Stimulated activated CD4-positive, alpha-beta T cell treated with anti-CD3 and anti-CD28 coated beads, Interleukin-12 subunit alpha, Interleukin-12 subunit beta, amount 100 ng/mL, for 48 hours (primary cell): Measurements from ENCODE around the gene SFMBT2.
"Not testable (repeated sequence)": the region's sequence is repeated elsewhere in the genome, so short reads cannot be mapped to it uniquely, and the experiment has no call there.

ENCODE experiments used
- DNase-seq, 3 donors: peaks; one replicate each; pipeline ENCODE4 v3.0.0-alpha.2; 2020; ENCODE audit warnings: low read depth in 2 of 3, low spot score in 1 of 3

Gene SFMBT2

GRCh38 chr10:7302392-7302906 is 108.4 kb downstream of the SFMBT2 start:
- DNase-seq: no peak

GRCh38 chr10:7301006-7301778 is 109.6 kb downstream of the SFMBT2 start:
- no peak for DNase-seq

- no peak for DNase-seq
Measured at GRCh38 chr10:7300384-7300971, 110.4 kb downstream of the SFMBT2 start.

- not testable (repeated sequence) for DNase-seq
Measured at GRCh38 chr10:7299601-7300325, 111.1 kb downstream of the SFMBT2 start.

- no peak for DNase-seq
Measured at GRCh38 chr10:7298495-7298894, 112.3 kb downstream of the SFMBT2 start.

GRCh38 chr10:7297094-7297493 is 113.7 kb downstream of the SFMBT2 start:
- no peak for DNase-seq

- DNase-seq: no peak
Measured at GRCh38 chr10:7296648-7297047, 114.2 kb downstream of the SFMBT2 start.

- DNase-seq: no peak
Measured at GRCh38 chr10:7296076-7296475, 114.8 kb downstream of the SFMBT2 start.

GRCh38 chr10:7293378-7293920 is 117.4 kb downstream of the SFMBT2 start:
- no peak for DNase-seq

- no peak for DNase-seq
Measured at GRCh38 chr10:7291487-7292270, 119.2 kb downstream of the SFMBT2 start.

- peak in 1 of 3 donors; percentile 37 for DNase-seq
Measured at GRCh38 chr10:7288060-7288690, 122.7 kb downstream of the SFMBT2 start.

- no peak for DNase-seq
Measured at GRCh38 chr10:7287377-7287776, 123.5 kb downstream of the SFMBT2 start.

- DNase-seq: no peak
Measured at GRCh38 chr10:7285522-7286322, 125.1 kb downstream of the SFMBT2 start.

GRCh38 chr10:7283246-7283645 is 127.6 kb downstream of the SFMBT2 start:
- no peak for DNase-seq

GRCh38 chr10:7282457-7282856 is 128.4 kb downstream of the SFMBT2 start:
- DNase-seq: no peak

- DNase-seq: no peak
Measured at GRCh38 chr10:7281429-7281828, 129.4 kb downstream of the SFMBT2 start.

- DNase-seq: no peak
Measured at GRCh38 chr10:7279303-7279702, 131.5 kb downstream of the SFMBT2 start.

- no peak for DNase-seq
Measured at GRCh38 chr10:7277867-7278266, 133.0 kb downstream of the SFMBT2 start.

GRCh38 chr10:7277432-7277831 is 133.4 kb downstream of the SFMBT2 start:
- no peak for DNase-seq
